Liver (tissue), 9 donors: Measurements from ENCODE around the gene CFDP1. TPM values are rescaled to one million over a fixed set of nuclear protein-coding genes. Genes with fewer than 3 reads are reported as not detected.
A peak's percentile ranks its signal among the peaks of the same experiment; 100 is the strongest.

Experiments used
- DNase-seq: peaks from one replicate; pipeline ENCODE4 v3.0.0-alpha.2; 2017; ENCODE audit warnings: low spot score
- H3K27ac ChIP-seq, 2 donors: one replicate each; pipeline ENCODE4 v1.7.0; 2013; ENCODE audit warnings: inconsistent platforms in 2 of 2, low read length in 2 of 2, control low read depth in 1 of 2, low read depth in 1 of 2, mild to moderate bottlenecking in 1 of 2
- H3K27me3 ChIP-seq, 4 donors: one replicate each; pipeline versions ENCODE4 v1.6.1 to v1.7.0; 2013; ENCODE audit warnings: low read length in 3 of 4, inconsistent platforms in 1 of 4, mild to moderate bottlenecking in 1 of 4, moderate library complexity in 1 of 4; ENCODE audit not compliant: control insufficient read depth in 4 of 4, insufficient read depth in 4 of 4
- H3K36me3 ChIP-seq, 4 donors: one replicate each; pipeline versions ENCODE4 v1.6.1 to v1.7.0; 2013; ENCODE audit warnings: low read length in 3 of 4, mild to moderate bottlenecking in 3 of 4, low read depth in 1 of 4, moderate library complexity in 1 of 4; ENCODE audit not compliant: control insufficient read depth in 4 of 4, insufficient read depth in 3 of 4
- H3K4me1 ChIP-seq, 4 donors: one replicate each; pipeline versions ENCODE4 v1.6.1 to v1.7.0; 2013; ENCODE audit warnings: low read length in 3 of 4, mild to moderate bottlenecking in 3 of 4, moderate library complexity in 1 of 4; ENCODE audit not compliant: control insufficient read depth in 4 of 4, insufficient read depth in 4 of 4
- H3K4me3 ChIP-seq, 3 donors: one replicate each; pipeline versions ENCODE4 v1.6.1 to v1.7.0; 2013; ENCODE audit warnings: low read length in 3 of 3, control low read depth in 1 of 3, low read depth in 1 of 3, mild to moderate bottlenecking in 1 of 3
- H3K9ac ChIP-seq, 2 donors: one replicate each; pipeline ENCODE4 v1.7.0; 2013; ENCODE audit warnings: low read length in 2 of 2, mild to moderate bottlenecking in 2 of 2, moderate library complexity in 2 of 2, control low read depth in 1 of 2, low read depth in 1 of 2
- H3K9me3 ChIP-seq, 4 donors: one replicate each; pipeline versions ENCODE4 v1.6.1 to v1.7.0; 2013; ENCODE audit warnings: low read length in 3 of 4; ENCODE audit not compliant: control insufficient read depth in 4 of 4
- EGR1 ChIP-seq, 2 donors: IDR thresholded peaks; 2 replicates each; pipeline ENCODE4 v1.6.1; 2016 to 2018; ENCODE audit warnings: antibody characterized with exemption in 2 of 2, low read depth in 2 of 2
- FOXA1 ChIP-seq: IDR thresholded peaks from 2 replicates; pipeline ENCODE4 v1.6.1; 2016; ENCODE audit warnings: antibody characterized with exemption
- FOXA2 ChIP-seq: IDR thresholded peaks from 2 replicates; pipeline ENCODE4 v1.6.1; 2016; ENCODE audit warnings: antibody characterized with exemption
- GABPA ChIP-seq, 2 donors: IDR thresholded peaks in 1 of 2; conservative IDR thresholded peaks in 1 of 2; 2 replicates each; pipeline ENCODE4 v1.6.1; 2016; ENCODE audit warnings: antibody characterized with exemption in 2 of 2, mild to moderate bottlenecking in 1 of 2, moderate library complexity in 1 of 2
- HNF4A ChIP-seq, 2 donors: conservative IDR thresholded peaks; 2 replicates each; pipeline ENCODE4 v1.6.1; 2016; ENCODE audit warnings: antibody characterized with exemption in 2 of 2, mild to moderate bottlenecking in 2 of 2
- HNF4G ChIP-seq: IDR thresholded peaks from 2 replicates; pipeline ENCODE4 v1.6.1; 2016; ENCODE audit warnings: antibody characterized with exemption
- JUND ChIP-seq, 2 donors: IDR thresholded peaks; 2 replicates each; pipeline ENCODE4 v1.6.1; 2016; ENCODE audit warnings: antibody characterized with exemption in 2 of 2
- NR2F2 ChIP-seq: IDR thresholded peaks from 2 replicates; pipeline ENCODE4 v1.6.1; 2016; ENCODE audit warnings: antibody characterized with exemption
- RAD21 ChIP-seq, 2 donors: IDR thresholded peaks; 2 replicates each; pipeline ENCODE4 v1.6.1; 2016; ENCODE audit warnings: antibody characterized with exemption in 2 of 2, mild to moderate bottlenecking in 2 of 2
- RXRA ChIP-seq, 2 donors: IDR thresholded peaks; 2 replicates each; pipeline ENCODE4 v1.6.1; 2017 to 2018; ENCODE audit warnings: antibody characterized with exemption in 2 of 2, mild to moderate bottlenecking in 1 of 2
- SP1 ChIP-seq: IDR thresholded peaks from 2 replicates; pipeline ENCODE4 v1.6.1; 2018; ENCODE audit warnings: antibody characterized with exemption, mild to moderate bottlenecking
- TAF1 ChIP-seq: conservative IDR thresholded peaks from 2 replicates; pipeline ENCODE4 v1.6.1; 2016; ENCODE audit warnings: antibody characterized with exemption, mild to moderate bottlenecking
- YY1 ChIP-seq: IDR thresholded peaks from 2 replicates; pipeline ENCODE4 v1.6.1; 2016; ENCODE audit warnings: antibody characterized with exemption, mild to moderate bottlenecking
- WGBS: extraction: QIAGEN DNeasy Blood & Tissue Kit; methylation state at CpG from one replicate; pipeline ENCODE4 v1.1.7; 2013; 5-methylcytosine and 5-hydroxymethylcytosine counted together
- polyA plus RNA-seq, 2 donors: library from polyadenylated mRNA; stranded (reverse) in 1 of 2; unstranded in 1 of 2; fragments of 200-250 nt in 1 of 2; fragments of >200 nt in 1 of 2; fragmentation: Nextera tagmentation in 1 of 2; extraction: Ambion mirVana in 1 of 2; gene quantifications; one replicate each; pipeline versions ENCODE4 v1.2.1 to v1.2.3, GENCODE V29; 2013 to 2015
- total RNA-seq, 2 donors: library from RNA; depleted of rRNA; stranded (reverse); fragments of >200 nt; gene quantifications; one replicate each; pipeline ENCODE4 v1.2.3, GENCODE V29; 2014
- TF ChIP-seq, protein P1 (sequence below): IDR thresholded peaks from 2 replicates; pipeline ENCODE4 v1.6.1; 2016; ENCODE audit warnings: antibody characterized with exemption
- TF ChIP-seq, protein P2 (sequence below): IDR thresholded peaks from 2 replicates; pipeline ENCODE4 v1.6.1; 2016; ENCODE audit warnings: antibody characterized with exemption
- TF ChIP-seq, protein P3 (sequence below): IDR thresholded peaks from 2 replicates; pipeline ENCODE4 v1.6.1; 2016; ENCODE audit warnings: antibody characterized with exemption, mild to moderate bottlenecking
- TF ChIP-seq, protein P4 (sequence below): IDR thresholded peaks from 2 replicates; pipeline ENCODE4 v1.6.1; 2016; ENCODE audit warnings: antibody characterized with exemption
- TF ChIP-seq, protein P5 (sequence below): fragments of 150-350 bp; IDR thresholded peaks from 2 replicates; pipeline ENCODE4 v1.5.1; 2017; ENCODE audit warnings: improper control_type of control experiment, low read depth, low read length; ENCODE audit not compliant: missing input control
- donor health status: healthy.
- donor health status: healthy.
- donor health status: healthy.
- donor health status: healthy.
- donor health status: healthy.

Gene CFDP1
- total and polyA plus RNA-seq, 4 donors, result 20.5 to 49.2 (median 33.9) TPM

DNA sequence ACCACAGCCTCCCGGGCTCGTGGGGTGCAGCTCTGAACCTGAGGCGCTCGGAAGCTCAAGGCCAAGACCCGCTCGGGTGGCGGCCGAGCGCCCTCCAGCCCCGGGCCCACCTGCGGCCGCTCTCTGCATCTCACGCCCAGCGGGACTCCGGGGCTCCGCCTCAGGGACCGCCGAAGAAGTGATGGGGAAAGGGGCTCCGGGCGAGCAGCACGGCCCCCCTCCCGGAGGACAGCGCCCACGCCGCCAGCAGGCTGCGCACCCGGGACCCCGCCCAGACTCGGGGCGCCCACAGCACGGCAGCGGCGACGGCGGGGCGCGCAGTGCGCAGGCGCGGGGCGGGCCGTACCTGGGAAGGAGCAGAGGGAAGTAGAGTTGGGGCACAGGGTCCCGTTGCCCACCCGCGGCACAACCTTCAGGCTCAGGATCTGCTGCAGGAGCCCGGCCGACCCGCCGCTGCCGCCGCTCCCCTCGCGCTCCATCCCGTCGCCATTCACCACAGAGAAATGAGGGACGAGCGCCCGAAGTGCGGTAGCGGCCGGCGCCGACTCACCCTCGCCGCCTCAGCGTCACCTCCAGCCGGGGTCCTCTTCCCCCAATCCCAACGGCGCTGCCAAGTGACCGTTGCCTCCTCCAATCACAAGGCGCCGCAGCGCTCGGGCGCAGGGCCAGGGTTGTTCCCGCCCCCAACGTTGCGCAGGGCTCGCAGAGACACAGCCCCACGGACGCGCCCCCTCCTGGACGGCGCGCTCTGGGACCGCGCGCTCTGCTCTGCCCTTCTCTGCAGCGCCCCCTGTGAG lies 31.0 kb upstream of the CFDP1 start, which contains the start of gene TMEM170A:
Gene TMEM170A, minus strand, starts transcription at position 568 of the 797 bp plus-strand sequence. Its CDS starts 89 bp downstream, at position 479.
- no peaks in the 10 kb centered on the region for H3K36me3 ChIP-seq
- peaks cover 0 to 11% (median 8%) of the 10 kb centered on the region in 4 donors for H3K4me1 ChIP-seq
- H3K27me3 ChIP-seq, result no peaks in the 10 kb centered on the region
- no peaks in the 10 kb centered on the region for H3K9me3 ChIP-seq
- peak within 1 kb of the TSS; percentile 58 for H3K9ac ChIP-seq
- TF ChIP-seq EGR1 (IDR thresholded peaks at IDR 0.05; ENCODE audit: low read depth in 2 of 2) (no peak), GABPA (IDR thresholded peaks at IDR 0.05 in 1 of 2, conservative IDR thresholded peaks at IDR 0.05 in 1 of 2) (peak in 1 of 2 donors; percentile 53), SP1 (peak; percentile 87), FOXA2 (peak; percentile 40), RXRA (IDR thresholded peaks at IDR 0.05) (peak; percentile 30 to 52), NR2F2 (peak; percentile 32), HNF4G (no peak), FOXA1 (no peak), TAF1 (no peak), JUND (IDR thresholded peaks at IDR 0.05) (peak; percentile 25 to 51), HNF4A (conservative IDR thresholded peaks at IDR 0.05) (peak; percentile 23 to 33), YY1 (peak; percentile 45), RAD21 (IDR thresholded peaks at IDR 0.05) (peak; percentile 84 to 93)
- TF ChIP-seq, protein P1, sequence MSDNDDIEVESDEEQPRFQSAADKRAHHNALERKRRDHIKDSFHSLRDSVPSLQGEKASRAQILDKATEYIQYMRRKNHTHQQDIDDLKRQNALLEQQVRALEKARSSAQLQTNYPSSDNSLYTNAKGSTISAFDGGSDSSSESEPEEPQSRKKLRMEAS, result peak; percentile 40
- TF ChIP-seq, protein P2, sequence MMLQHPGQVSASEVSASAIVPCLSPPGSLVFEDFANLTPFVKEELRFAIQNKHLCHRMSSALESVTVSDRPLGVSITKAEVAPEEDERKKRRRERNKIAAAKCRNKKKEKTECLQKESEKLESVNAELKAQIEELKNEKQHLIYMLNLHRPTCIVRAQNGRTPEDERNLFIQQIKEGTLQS, result no peak
- TF ChIP-seq, protein P3, sequence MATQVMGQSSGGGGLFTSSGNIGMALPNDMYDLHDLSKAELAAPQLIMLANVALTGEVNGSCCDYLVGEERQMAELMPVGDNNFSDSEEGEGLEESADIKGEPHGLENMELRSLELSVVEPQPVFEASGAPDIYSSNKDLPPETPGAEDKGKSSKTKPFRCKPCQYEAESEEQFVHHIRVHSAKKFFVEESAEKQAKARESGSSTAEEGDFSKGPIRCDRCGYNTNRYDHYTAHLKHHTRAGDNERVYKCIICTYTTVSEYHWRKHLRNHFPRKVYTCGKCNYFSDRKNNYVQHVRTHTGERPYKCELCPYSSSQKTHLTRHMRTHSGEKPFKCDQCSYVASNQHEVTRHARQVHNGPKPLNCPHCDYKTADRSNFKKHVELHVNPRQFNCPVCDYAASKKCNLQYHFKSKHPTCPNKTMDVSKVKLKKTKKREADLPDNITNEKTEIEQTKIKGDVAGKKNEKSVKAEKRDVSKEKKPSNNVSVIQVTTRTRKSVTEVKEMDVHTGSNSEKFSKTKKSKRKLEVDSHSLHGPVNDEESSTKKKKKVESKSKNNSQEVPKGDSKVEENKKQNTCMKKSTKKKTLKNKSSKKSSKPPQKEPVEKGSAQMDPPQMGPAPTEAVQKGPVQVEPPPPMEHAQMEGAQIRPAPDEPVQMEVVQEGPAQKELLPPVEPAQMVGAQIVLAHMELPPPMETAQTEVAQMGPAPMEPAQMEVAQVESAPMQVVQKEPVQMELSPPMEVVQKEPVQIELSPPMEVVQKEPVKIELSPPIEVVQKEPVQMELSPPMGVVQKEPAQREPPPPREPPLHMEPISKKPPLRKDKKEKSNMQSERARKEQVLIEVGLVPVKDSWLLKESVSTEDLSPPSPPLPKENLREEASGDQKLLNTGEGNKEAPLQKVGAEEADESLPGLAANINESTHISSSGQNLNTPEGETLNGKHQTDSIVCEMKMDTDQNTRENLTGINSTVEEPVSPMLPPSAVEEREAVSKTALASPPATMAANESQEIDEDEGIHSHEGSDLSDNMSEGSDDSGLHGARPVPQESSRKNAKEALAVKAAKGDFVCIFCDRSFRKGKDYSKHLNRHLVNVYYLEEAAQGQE, result peak; percentile 76
- TF ChIP-seq, protein P4, sequence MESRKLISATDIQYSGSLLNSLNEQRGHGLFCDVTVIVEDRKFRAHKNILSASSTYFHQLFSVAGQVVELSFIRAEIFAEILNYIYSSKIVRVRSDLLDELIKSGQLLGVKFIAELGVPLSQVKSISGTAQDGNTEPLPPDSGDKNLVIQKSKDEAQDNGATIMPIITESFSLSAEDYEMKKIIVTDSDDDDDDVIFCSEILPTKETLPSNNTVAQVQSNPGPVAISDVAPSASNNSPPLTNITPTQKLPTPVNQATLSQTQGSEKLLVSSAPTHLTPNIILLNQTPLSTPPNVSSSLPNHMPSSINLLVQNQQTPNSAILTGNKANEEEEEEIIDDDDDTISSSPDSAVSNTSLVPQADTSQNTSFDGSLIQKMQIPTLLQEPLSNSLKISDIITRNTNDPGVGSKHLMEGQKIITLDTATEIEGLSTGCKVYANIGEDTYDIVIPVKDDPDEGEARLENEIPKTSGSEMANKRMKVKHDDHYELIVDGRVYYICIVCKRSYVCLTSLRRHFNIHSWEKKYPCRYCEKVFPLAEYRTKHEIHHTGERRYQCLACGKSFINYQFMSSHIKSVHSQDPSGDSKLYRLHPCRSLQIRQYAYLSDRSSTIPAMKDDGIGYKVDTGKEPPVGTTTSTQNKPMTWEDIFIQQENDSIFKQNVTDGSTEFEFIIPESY, result peak; percentile 20
- TF ChIP-seq, protein P5, sequence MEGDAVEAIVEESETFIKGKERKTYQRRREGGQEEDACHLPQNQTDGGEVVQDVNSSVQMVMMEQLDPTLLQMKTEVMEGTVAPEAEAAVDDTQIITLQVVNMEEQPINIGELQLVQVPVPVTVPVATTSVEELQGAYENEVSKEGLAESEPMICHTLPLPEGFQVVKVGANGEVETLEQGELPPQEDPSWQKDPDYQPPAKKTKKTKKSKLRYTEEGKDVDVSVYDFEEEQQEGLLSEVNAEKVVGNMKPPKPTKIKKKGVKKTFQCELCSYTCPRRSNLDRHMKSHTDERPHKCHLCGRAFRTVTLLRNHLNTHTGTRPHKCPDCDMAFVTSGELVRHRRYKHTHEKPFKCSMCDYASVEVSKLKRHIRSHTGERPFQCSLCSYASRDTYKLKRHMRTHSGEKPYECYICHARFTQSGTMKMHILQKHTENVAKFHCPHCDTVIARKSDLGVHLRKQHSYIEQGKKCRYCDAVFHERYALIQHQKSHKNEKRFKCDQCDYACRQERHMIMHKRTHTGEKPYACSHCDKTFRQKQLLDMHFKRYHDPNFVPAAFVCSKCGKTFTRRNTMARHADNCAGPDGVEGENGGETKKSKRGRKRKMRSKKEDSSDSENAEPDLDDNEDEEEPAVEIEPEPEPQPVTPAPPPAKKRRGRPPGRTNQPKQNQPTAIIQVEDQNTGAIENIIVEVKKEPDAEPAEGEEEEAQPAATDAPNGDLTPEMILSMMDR, result peak; percentile 100
- under 1% methylated on average over 89 of the region's 89 CpGs for WGBS
- H3K27ac ChIP-seq, result peak within 1 kb of the TSS; percentile 85 to 95
- H3K4me3 ChIP-seq, result peak within 1 kb of the TSS; percentile 62 to 94 (median 87)
- peak; percentile 99 for DNase-seq
